Coronary artery (tissue), 2 donors: ENCODE data around the gene VTI1A.
"Not testable (repeated sequence)": the region's sequence is repeated elsewhere in the genome, so short reads cannot be mapped to it uniquely, and the experiment has no call there.

Experiments
- DNase-seq: peaks from one replicate; pipeline ENCODE4 v3.0.0-alpha.2; 2017; ENCODE audit warnings: low spot score
- H3K27ac ChIP-seq, 2 donors: fragments of 200-600 bp; sonication (generic); one replicate each; pipeline ENCODE4 v1.5.1; 2016 to 2019
- H3K4me3 ChIP-seq: fragments of 200-600 bp; sonication (generic); 2 replicates; pipeline ENCODE4 v1.5.1; 2016; ENCODE audit warnings: mild to moderate bottlenecking, moderate library complexity
- TF ChIP-seq, protein P1 (sequence below): fragments of 200-600 bp; sonication (generic); IDR thresholded peaks from one replicate; pipeline ENCODE4 v1.5.1; 2019; ENCODE audit warnings: antibody characterized with exemption

VTI1A gene

DNA sequence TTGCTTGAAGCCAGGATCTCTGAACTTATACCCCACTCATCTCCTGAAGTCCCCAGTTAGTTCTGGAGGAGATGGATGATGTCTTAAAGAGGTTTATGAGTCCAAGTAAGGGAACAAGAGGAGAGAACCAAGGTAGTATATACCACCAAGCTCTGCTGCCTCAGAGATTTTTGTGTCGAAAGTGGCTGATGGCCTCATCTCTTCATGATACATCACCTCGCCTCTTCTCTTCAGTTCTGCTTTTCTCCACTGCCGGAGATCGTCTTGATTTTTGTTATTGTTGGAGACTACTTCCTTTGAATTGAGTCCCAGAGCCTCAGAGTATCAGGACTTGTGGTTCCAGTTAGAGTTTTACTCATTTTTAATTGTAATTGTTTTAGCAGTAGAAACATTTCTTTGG lies 1.9 kb downstream of the VTI1A start:
- no peak overlapping the region for H3K4me3 ChIP-seq
- TF ChIP-seq, protein P1, sequence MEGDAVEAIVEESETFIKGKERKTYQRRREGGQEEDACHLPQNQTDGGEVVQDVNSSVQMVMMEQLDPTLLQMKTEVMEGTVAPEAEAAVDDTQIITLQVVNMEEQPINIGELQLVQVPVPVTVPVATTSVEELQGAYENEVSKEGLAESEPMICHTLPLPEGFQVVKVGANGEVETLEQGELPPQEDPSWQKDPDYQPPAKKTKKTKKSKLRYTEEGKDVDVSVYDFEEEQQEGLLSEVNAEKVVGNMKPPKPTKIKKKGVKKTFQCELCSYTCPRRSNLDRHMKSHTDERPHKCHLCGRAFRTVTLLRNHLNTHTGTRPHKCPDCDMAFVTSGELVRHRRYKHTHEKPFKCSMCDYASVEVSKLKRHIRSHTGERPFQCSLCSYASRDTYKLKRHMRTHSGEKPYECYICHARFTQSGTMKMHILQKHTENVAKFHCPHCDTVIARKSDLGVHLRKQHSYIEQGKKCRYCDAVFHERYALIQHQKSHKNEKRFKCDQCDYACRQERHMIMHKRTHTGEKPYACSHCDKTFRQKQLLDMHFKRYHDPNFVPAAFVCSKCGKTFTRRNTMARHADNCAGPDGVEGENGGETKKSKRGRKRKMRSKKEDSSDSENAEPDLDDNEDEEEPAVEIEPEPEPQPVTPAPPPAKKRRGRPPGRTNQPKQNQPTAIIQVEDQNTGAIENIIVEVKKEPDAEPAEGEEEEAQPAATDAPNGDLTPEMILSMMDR = no peak
- H3K27ac ChIP-seq = no peak overlapping the region
- no peak for DNase-seq

DNA sequence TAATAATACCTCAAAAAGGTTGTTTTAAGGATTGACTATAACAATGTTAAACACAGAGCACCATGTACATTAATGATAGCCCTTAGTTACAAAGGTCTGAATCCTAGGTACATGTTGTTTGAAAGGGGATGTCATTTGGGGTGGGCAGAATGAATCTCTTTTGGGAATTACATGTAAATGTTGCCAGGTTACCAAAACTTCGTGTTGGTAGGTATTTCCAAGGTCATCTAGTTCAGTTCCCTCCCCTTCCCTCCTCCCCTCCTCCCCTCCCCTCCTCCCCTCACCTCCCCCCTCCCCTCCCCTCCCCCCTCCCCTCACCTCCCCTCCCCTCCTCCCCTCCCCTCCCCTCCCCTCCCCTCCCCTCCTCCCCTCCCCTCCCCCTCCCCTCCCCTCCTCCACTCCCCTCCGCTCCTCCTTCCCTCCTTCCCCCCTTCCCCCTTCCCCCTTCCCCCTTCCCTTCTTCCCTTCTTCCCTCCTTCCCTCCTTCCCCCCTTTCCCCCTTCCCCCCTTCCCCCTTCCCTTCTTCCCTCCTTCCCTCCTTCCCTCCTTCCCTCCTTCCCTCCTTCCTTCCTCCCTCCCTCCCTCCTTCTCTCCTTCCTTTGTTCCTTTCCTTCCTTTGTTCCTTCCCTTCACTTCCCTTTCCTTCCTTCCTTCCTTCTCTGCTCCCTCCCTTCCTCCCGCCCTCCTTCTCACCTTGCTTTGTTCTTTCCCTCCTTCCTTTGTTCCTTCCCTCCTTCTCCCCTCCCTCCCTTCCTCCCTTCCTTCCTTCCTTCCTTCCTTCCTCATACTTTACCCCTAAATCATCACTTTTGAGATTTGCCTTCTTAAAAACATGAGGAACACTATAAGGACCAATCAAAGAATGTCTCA lies 8.1 kb downstream of the VTI1A start:
- DNase-seq = no peak
- TF ChIP-seq, protein P1 = no peak
- H3K27ac ChIP-seq = no peak overlapping the region
- no peak overlapping the region for H3K4me3 ChIP-seq

DNA sequence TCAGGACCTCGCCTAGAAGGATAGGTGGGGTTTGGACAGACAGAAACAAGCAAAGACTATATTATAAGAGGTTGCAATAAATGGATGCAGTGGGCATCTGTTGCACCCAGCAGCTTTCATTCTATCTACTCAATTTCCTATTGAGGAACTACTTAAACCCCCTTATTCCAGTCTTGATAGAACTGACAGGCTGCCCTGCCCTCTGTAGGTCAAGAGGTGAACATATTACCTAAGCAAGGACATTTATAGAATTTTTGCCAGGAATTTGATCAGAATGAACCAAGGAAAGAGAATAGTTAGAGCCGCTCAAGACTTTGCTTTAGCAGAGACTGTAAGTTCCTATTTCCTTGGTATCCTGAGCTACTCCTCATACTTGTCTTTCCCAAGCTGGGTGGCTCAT lies 9.5 kb downstream of the VTI1A start:
- no peak overlapping the region for H3K4me3 ChIP-seq
- no peak overlapping the region for H3K27ac ChIP-seq
- no peak for DNase-seq
- TF ChIP-seq, protein P1 = no peak

GRCh38 chr10:112460366-112460765 lies 13.4 kb downstream of the VTI1A start:
- Histone ChIP-seq H3K4me3 (no peak overlapping the region), H3K27ac (no peak overlapping the region)
- DNase-seq = no peak
- TF ChIP-seq, protein P1 = no peak

DNA sequence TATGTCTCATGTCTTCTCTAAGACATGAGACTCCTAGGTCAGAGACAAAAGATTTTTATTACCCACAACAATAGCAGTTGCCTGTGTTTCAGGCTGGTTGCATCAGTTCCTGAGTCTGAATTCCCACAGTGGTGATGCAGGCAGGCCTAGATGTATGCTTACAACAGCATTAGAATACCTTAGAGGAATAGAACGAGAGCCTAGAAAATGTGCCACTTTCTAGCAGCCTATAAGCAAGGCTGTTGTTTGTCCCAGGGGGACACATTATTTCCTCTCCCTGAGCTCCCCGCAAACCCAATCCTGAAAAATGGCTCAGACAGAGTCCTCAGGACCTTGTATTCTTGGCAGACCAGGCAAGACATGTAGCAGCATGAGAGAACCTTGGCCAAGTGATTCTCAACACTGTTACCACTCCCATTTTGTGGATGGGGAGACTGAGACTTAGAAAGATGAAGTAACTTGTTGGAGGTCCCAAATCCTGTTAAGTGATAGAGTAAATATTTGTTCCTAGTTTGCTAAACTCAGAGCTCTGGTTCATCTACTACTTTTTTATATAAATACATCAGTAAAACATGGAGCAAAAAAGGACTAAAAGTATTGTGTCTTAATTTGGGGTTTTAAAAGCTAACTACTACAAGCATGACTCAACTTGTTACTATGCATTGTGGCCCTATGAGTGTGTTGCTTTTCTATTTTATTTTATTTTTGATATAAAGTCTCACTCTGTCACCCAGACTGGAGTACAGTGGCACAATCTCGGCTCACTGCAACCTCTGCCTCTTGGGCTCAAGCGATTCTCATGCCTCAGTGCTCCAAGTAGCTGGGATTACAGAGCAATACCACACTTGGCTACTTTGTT lies 14.2 kb downstream of the VTI1A start:
- Histone ChIP-seq H3K4me3 (no peak overlapping the region), H3K27ac (no peak overlapping the region)
- DNase-seq = no peak
- TF ChIP-seq, protein P1 = no peak

DNA sequence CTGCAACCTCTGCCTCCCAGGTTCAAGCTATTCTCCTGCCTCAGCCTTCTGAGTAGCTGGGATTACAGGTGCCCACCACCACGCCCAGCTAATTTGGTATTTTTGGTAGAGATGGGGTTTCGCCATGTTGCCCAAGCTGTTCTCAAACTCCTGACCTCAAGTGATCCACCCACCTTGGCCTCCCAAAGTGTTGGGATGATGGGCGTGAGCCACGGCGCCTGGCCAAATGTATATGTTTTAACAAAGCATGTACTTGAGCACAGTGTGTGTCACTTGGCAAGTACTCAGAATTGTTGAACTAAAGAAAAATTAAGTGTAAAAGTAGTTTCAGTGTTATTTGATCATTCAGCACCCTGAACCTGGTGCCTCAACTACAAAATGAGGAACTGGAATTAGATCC lies 17.1 kb downstream of the VTI1A start:
- H3K27ac ChIP-seq, H3K4me3 ChIP-seq, DNase-seq: not testable (repeated sequence)

- Histone ChIP-seq H3K4me3 (no peak overlapping the region), H3K27ac (no peak overlapping the region)
- TF ChIP-seq, protein P1 = no peak
- DNase-seq = no peak
Observed at GRCh38 chr10:112465299-112465883, 18.4 kb downstream of the VTI1A start.
